Activated CD8-positive, alpha-beta memory T cell treated with anti-CD3 and anti-CD28 coated beads, Interleukin-2, amount 50 U/mL, for 4 hours (primary cell): Measurements from ENCODE around the gene SH3PXD2A.

Experiments
- DNase-seq: peaks from one replicate; pipeline ENCODE4 v3.0.0-alpha.2; 2020

The SH3PXD2A gene

DNA sequence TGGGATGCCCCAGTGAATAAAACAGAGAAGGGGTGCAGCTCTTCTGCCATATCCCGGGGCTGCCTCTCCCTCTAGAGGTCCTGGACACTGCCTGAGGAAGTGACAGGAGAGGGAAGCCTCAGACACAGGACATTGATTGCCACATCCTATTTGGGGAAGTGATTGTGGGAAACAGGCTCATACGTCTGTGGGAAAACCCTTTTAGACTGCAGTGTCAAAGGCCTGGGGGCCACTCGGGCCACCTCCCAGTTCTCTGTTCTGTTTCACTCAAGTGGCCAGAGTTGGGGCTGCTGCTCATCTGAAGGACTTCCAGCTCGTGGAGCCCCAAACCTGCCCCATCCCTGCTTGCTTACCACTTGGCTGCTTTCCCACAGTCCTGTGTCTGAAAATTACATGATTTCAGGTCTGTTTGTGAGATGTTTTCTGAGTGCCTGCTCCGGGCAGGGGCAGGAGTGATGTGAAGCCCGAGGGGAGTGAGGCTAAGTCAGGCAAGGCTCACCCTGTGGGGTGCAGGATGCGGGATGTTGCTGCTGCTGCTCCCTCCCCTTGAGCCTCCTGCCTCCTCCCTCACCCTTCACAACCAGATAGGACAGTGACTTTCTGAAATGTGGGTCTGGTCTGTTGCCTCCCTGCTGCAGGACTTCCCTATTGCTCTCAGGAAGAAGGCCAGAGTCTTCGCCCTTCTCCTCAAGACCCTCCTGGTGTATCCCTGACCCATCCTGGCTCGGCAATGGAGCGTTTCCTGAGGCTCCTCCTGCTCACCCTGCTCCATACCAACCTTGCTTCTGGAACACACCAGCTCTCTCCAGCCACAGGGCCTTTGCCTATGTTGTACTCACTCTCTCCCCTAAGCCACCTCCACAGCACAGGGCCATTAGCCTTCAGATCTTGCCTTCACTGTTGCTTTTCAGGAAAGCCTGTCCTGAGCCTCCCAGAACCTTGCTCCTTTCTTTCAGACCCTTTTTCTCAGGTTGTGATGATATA lies 303.5 kb downstream of the SH3PXD2A start:
- DNase-seq = no peak

- no peak for DNase-seq
Measured at GRCh38 chr10:103550229-103550628, 305.1 kb downstream of the SH3PXD2A start.

- no peak for DNase-seq
Measured at GRCh38 chr10:103549349-103549685, 306.1 kb downstream of the SH3PXD2A start.

GRCh38 chr10:103548581-103549348 lies 306.6 kb downstream of the SH3PXD2A start:
- DNase-seq = no peak

- DNase-seq = no peak
Measured at GRCh38 chr10:103548006-103548405, 307.4 kb downstream of the SH3PXD2A start.

- DNase-seq = no peak
Measured at GRCh38 chr10:103547391-103547946, 307.9 kb downstream of the SH3PXD2A start.

GRCh38 chr10:103546401-103546800 lies 309.0 kb downstream of the SH3PXD2A start:
- no peak for DNase-seq

DNA sequence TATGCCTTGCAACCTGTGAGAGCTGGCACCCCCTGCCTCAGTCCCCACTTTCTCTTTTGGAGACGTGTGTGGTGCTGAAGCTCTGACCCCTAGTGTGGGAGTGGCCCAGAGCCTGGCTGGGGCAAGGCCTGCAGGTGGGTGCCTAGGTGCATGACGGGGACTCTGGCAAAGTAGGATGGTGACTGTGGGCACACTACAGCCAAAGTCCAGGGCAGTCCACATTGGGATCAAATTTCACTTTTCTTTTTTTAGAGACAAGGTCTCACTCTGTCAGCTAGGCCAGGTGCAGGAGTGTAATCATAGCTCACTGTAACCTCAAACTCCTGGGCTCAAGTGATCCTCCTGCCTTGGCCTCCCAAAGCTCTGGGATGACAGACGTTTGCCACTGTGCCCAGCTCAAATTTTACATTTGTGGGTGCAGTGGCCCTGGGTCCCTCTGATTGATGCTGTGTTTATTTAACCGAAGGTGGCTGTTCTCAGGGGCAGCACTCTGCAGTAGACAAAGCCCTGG lies 309.6 kb downstream of the SH3PXD2A start:
- DNase-seq = no peak

GRCh38 chr10:103545366-103545765 lies 310.0 kb downstream of the SH3PXD2A start:
- no peak for DNase-seq

DNA sequence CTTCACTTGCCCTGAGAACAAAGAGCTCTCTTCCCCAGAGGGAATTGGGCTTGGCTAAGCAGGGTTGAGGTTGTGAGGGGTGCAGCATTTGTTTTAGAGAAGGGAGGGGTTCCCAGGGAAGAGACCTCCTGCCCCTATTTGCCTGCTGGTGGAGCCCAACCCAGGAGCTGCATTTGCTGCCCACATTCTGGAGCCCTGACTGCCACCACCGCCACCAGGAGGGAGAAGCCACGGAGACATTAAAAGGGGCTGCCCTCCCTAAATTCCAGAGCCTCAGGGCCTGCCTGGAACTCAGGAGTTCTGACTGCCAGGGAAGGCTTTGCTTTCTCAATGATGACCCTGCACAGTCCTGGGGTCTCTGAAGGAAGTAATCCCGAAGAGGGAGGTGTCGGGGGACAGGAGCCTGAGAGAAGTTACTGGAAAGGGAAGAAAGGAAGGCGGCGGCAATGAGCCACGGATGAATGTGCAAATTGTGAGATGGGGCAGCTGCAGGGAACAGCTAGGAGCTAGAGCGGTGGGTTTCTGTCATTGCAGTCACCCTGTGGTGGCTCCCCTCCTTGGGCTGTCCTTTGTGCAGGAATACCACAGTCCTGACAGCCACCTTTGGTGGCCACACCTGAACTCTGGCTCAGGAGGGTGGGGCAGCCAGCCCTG lies 310.6 kb downstream of the SH3PXD2A start:
- no peak for DNase-seq
